HG02759 (cell line): Measurements from ENCODE around the gene NAA20.
"Not testable (repeated sequence)": the region's sequence is repeated elsewhere in the genome, so short reads cannot be mapped to it uniquely, and the experiment has no call there.

Experiments
- ATAC-seq: cut with Tn5 transposase; IDR thresholded peaks from one replicate; pipeline ENCODE4 v1.9.1; 2021; ENCODE audit warnings: mild to moderate bottlenecking, moderate library complexity; ENCODE audit not compliant: unreplicated experiment

The NAA20 gene

DNA sequence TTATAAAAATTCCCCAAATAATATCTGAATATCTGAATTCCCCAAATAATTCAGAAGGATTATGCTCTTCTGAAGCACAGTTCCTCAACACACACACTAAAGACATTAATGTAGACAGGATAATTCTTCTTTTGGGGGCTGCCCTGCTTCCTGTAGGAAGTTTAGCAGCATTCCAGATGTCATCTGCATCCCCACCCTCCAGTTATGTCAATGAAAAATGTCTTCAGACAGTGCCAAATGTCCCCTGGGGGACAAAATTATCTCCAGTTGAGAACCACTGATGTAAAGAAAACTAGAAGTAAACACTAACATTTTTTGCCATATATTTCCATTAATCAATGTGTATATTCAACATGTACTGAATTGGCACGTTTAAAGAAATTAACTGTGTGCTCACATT, 25.9 kb upstream of the NAA20 start:
- ATAC-seq: no peak

DNA sequence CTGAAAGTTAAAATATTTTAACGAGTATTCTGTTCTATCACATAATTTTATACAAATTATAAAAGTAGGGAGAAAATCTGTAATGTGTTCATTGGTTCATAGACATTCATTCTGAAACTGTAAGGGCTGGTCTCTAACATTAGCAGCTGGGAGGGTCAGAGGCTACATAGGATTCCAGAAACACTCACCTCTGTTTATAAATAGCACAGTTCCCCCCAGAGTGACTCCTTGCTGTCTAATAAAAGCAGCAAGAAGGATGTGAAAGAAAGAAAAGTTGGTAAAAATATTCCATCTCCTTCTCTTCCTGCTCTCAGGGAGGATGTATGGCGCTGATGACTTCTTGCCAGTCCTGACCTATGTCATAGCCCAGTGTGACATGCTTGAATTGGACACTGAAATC, 25.3 kb upstream of the NAA20 start:
- no peak for ATAC-seq

DNA sequence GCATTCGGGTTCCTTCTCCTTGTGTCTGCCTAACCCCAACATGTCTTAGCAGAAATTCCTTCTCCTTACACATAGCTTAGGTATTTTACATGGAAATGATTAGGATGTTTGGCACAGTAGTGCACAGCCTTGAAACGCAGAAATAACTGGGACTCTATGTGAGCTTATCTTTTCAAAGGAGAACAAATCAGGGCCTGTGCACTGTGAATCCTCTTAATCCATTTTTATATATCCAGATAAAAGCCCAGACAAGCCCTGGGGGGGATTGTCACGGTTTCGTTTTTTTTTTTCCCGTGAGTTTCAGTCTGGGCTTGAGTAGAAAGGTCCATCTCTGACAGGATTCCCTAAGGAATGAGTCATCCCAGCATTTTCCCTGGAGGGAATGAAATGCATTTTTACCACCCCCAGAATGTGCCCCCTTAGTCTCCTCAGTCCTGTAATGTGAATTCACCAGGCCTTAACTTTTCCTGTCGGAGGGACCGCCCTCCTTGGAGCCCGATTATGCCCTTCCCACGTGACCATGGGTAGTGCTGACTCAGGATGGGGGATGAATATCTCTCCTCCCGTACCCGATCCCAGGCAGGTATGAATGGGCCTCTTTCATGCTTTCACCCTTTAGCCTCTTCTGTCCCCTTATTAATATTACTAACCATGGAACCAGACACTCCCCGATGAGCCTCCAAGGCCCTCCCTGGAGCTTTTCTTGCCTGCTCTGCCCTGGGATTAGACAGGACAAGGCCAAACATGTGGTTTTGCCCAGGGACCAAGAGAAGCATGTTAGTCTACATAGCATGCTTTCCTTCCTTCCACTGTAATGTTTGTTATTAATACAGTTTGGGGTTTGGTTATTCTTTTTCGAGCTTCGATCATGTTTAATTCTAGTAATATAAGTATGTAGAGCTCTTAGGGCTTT, 23.9 kb upstream of the NAA20 start:
- ATAC-seq: no peak

DNA sequence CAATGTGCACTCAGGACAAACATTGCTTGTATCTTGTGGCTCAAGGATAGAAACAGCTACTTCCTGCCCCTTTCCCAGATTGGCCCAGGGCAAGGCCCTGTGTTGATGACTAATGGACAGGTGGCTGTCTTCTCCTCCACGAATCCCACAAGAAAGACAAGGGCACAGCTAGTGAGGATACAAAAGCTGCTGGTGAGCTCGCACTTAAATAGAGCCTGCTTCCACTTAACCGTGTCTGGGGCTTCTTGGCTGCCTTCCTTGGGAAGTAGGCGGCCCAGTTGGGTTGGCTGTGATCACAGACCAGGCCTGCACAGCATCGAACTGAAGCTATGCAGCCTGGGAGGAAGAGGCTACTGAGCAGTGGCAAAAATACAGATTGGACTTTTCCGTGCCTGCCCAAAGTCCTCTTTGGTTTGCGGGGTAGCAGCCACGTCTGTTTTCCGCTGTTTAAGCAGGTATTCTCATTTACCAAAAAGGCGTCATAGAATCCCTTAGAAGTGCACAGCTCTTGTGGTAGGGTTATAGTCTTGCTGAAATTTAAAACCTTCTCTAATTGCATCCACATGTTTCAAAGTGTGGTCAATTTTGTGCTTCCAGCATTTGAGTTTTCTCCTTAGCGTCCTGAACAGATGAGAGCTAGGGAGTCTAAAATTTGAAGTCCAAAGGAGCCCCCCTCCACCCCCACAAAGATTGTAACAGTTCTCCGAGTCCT, 23.0 kb upstream of the NAA20 start:
- ATAC-seq: no peak

DNA sequence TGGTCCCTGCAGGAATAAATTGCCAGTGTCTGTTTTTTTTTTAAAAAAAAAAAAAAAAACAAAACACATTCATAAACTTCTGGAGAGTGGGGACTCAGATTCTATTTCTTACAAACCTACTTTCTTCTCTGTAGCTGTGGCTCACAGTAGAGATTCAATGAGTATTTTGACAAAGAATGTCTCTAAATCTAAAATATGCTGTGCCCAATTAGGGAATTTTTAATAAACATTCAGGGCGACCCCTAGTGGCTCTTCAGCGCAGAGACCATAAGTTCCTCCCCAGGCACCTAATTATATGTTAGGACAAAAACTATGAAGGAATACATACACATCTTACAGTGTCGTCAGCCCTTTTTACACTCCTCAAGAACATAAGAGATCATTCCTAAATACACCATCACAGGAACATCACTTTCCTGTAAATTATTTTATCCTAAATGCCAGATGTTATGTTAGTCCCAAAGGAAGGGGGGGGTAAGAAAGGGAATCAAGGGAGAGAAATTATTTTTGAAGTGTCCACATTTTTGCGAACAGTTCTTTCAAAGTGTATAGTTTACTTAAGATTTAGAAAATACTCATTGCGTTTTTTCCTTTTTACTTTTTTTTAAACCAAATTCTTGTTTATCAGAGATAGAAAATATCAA, 21.8 kb upstream of the NAA20 start:
- no peak for ATAC-seq

DNA sequence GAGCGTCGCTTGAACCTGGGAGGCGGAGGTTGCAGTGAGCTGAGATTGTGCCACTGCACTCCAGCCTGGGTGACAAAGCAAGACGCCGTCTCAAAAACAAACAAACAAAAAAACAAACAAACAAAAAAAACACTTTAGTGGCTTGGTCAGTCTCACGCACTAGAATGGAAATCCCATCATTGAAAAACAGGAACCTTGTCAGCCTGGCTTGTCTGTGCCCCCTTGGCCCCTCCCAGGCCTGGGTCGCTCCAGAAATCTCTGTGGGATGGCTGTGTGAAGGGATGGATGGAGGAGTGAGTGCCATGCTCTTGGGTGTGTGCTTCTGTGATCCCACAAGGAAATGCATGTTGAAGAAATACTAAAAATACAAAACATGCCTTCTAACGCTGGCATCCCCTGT, 20.9 kb upstream of the NAA20 start:
- ATAC-seq: no peak

DNA sequence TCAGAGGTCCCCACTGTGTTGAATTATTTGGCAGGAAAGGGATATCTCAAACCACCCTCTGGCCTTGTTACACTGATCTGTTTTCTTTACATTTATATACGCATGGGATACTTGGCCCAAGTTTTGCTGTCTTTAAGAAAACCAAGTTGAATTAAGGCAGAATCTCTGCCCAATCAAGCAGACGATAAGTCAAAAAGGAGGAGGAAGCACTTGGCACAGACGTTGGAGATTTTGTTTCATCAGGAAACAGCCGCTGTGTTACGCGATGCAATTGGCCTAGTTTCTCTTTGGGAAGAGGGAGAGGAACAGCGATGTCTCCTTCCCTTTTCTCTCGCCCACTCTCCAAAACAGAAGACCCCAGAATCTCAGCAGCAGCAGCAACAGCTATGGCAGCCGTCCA, 20.2 kb upstream of the NAA20 start:
- ATAC-seq: no peak

DNA sequence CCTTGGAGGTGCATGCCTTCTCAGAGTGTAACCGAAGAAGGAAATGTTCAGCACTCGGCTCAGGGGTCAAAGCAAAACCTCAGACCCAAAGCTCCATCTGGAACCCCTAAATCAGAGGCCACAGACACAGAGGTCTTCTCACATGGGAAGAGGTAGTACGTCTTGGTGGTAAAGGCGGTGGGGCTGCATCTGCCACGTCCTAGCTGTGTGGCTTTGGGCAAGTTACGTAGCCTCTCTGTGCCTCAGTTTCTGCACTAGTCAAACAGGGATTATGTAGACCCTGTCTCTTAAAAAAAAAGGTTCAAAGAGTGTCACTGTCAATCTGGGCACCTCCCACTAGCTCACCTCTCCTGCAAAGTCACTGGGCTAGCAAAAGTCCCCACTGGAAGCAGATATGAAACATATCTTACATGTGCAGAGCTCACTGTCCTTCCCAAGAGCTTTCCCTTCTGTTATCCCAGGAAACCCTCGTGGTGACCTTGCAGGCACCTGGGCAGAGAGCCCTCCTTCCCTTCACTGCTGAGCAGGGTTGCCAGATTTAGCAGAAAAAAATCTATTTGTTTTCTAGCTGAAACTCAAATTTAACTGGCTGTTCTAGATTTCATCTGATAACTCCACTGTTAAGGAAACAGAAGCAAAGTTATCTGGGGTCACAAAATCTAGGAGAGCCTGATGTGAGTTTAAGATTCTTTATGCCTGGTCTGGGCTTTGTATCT, 18.0 kb upstream of the NAA20 start:
- ATAC-seq: no peak

DNA sequence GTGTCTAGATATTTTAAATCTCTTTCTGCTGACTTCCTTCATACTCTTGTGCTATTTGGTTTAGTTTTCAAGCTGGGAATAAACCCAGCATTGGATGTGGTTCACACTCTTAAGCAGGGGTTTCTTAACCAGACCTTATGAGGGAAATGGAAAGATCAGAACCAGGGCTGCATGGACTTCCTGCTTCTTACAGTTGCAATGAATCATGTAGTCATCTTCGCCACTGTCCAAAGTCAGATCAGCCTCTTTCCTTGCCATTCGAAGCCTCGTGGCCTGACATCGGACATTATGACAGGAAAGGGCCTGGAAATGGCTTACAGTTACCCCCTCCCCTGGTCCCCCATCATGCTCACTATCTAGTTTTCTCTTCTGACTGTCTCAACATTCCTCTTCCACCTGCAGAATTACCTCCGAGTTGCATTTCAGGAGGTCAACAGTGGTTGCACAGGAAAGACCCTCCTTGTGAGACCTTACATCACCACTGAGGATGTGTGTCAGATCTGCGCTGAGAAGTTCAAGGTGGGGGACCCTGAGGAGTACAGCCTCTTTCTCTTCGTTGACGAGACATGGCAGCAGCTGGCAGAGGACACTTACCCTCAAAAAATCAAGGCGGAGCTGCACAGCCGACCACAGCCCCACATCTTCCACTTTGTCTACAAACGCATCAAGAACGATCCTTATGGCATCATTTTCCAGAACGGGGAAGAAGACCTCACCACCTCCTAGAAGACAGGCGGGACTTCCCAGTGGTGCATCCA, 16.8 kb upstream of the NAA20 start:
- ATAC-seq: no peak

DNA sequence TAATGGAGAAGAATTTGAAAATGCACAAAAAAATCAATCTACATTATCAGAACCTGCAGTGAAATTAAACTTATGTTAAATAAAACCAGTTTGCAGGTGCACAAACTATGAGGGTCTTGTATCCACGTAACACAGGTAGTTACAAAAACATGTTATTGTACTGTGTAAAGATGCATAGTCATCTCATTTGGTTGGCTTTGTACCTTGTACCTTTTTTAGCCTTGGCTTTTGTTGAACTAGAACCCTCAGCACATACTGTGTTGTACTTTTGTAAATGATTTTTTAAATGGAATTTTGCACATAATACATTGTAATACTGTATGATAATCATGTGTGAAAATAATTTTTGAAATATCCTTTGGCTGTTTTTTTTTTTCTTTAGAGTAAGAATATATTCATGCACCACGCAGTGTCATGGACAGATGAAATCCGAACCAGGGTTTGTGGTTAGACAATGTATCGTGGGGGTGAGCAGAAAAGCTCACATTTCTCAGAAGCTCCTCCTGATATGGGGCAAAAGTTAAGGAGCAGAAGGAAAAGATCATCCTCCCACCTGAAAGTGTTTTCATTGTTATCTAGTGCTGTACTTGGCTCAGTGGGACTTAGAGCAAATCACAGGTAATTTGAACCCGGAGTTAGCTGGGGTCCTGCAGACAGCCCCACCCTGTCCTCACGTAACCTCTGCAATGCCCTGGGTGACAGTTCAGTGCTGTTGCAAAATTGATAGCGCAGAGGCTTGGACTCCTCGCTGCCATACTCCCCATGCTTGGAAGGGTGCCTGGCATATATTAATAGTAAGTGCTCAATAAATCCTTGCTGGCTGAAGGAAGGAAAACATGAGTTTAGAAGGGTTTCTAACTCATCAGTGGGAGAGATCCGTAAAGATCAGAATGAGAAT, 14.8 kb upstream of the NAA20 start:
- ATAC-seq: no peak

DNA sequence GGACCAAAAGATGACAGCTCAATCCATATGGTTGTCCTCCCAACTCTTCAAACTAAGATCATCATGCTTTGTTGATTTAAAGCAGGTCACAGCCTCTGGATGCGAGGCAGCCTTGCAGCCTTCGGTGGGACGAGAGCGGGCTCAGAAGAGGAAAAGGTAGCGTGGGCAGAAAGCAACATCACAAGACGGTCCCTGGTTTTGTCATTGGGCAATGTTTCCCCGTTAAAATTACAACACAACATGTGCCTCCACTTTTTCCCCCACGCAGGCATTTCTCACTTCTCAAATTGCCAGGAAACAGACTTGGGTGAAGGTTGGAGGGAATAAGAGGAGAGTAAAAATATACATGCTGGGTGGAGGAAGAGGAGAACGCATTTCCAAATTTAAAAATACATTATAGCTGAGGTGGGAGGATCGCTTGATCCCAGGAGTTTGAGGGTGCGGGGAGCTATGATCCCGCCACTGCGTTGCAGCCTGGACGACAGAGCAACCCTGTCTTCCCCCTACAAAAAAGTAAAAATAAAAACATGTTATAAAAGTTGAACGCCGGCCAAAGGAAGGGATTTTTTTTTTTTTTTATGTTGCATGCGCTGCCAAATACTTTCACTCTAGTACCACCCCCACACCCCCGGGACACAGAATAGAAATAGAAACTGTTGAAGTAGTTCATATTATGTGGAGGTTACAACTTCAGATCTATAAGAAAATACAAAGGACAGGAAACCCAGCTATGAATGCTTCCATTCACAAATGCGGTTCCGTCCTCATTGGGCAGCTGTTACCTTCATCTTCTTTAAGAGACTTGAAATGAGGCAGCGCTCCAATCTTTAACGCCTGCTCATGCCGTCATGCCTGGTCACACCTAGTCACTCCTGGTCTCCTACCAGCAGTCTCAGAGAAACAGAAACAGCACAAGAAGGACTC, 13.9 kb upstream of the NAA20 start:
- ATAC-seq: no peak

DNA sequence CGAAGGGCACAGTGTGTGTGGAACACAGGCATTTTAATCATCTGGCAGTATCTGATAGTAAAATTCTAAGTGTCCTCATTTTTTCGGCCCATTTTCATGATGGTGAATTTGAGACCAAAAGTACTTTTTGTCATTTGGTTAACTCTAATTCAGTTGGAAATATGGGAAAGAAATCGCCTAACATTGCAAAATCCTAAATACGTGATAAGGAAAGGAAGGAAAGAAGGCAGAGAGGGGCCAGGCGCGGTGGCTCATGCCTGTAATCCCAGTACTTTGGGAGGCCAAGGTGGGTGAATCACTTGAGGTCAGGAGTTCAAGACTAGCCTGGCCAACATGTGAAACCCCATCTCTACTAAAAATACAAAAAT, 13.2 kb upstream of the NAA20 start:
- not testable (repeated sequence) for ATAC-seq

DNA sequence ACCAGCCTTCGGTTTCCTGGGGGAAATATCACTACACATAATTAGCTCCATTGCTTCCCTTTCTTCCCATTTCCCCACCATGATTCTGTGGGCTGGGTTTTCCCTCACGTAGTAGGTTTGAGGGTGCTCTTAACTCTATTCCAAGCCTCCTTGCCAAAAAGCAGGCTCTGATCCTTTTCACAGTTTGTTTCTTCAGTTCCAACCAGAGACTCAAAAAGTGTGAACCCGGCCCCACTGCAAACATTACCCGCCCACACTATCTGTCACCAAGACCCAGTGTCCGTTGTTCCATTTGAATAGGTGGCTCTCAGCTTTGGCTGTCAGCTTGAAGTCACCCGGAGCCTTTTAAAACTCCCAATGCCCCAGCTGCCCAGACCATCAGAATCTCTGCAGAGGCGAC, 11.8 kb upstream of the NAA20 start:
- no peak for ATAC-seq

DNA sequence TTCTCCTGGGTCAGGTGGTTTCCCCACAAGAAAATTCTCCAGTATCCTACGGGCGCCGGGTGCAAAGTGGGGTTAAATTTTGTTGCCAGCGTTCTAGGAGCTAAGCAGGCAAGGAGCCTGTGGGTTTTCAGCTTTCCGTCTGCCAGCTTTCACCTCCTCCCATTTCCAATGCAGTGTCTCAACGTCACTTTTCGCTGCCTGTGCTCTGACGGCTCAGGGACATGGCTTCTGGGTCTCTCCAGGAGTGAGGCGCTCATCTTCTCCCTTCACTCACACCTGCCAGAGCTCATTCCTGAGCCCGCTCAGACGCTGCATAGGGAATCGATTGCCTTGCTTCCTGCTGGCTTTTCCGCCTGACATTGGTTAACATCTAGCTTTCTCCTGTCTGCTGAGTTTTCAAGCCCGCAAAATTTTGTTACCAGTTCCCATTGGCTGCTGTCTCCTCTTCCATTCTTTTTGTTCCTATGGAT, 7.3 kb upstream of the NAA20 start:
- ATAC-seq: no peak

DNA sequence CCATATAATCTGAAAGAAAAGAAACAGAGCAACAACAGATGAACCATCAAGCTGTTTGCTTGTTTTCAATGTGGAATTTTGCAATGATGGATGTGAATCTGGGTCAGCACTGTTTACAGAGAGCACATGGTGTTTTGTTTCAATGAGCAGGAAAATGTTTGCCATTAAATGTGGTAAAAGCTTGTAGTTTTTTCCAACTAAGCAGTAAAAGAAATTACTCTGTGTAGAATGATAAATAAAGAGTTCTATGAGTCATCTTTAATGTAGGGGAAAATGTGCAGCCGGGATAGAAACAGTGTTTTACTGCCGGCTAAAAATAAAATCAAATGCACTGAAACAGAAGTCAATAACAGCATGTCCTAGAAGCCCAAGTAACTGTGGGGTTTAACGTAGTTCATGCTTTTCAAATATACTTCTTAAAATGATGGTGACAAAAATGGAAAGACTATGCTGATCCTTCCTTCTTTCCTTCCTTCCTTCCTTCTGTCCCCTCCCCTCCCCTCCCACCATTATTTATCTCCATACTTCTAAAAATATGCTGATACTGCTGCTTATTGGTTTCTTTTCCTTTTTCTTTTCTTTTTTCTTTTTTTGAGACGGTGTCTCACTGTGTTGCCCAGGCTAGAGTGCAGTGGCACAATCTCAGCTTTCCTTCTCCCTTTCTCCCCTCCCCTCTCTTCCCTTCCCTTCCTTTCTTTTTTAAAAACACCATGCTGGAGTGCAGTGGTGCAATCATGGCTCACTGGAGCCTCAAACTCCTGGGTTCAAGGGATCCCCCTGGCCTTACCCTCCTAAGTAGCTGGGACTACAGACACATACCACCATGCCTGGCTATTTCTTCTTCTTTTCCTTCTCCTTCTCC, 6.3 kb upstream of the NAA20 start:
- ATAC-seq: no peak

DNA sequence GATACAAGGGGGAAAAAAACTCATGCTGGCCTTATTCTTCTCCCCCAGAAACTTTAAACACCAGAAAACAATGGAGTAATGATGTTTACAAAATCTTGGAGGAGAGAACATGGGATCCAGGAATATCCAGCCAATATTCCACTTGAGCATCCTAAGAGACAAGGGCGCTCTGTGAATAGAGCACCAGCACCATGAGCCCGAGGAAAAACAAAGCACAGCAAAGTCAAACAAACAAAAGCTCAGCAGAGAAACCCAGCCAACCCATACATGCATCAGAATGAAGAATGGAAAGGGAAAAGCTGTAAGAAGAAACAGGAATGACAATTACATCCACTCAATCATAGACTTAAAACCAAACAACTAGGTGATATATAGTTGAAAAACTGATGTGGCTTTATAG, 4.6 kb upstream of the NAA20 start:
- no peak for ATAC-seq

DNA sequence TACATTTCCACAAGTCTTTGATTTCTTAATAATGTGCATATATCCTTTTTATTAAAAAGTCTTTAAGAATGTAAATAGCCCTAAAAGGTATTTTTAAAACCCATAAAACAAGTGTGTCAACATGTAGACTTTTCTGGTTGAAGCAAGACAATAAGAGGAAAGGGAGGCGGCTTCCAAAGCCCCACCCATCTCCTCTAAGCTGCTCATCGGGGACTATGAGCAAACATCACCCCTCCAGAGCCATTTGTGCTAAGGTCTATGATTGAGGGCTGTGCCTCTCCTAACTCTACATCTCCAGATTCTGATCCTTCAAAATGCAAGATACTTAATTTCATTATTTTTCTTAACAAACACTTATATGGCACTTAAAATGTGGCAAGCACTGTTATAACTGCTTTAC, 2.5 kb upstream of the NAA20 start:
- no peak for ATAC-seq

DNA sequence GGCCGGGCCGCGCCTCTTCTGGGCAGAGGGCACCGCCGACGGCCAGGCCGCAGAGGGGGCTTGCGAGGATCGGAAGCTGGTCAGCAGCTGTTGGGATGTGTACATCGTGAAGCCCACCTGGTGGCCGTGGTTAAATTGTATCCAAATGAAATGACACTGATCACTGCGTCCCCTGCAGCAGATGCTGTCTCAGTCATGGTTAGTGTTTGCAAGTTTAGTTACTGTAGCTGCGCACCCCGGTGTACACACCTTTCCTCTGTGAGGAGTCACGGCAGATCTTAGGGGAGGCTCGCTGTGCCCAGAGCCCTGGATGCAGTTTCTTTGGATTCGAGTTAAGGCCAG, 653 bp downstream of the NAA20 start:
- ATAC-seq: peak; percentile 2
